ENCODE measurements around the gene MYO1D.
"Not testable (repeated sequence)": the region's sequence is repeated elsewhere in the genome, so short reads cannot be mapped to it uniquely, and the experiment has no call there.

The MYO1D gene

DNA sequence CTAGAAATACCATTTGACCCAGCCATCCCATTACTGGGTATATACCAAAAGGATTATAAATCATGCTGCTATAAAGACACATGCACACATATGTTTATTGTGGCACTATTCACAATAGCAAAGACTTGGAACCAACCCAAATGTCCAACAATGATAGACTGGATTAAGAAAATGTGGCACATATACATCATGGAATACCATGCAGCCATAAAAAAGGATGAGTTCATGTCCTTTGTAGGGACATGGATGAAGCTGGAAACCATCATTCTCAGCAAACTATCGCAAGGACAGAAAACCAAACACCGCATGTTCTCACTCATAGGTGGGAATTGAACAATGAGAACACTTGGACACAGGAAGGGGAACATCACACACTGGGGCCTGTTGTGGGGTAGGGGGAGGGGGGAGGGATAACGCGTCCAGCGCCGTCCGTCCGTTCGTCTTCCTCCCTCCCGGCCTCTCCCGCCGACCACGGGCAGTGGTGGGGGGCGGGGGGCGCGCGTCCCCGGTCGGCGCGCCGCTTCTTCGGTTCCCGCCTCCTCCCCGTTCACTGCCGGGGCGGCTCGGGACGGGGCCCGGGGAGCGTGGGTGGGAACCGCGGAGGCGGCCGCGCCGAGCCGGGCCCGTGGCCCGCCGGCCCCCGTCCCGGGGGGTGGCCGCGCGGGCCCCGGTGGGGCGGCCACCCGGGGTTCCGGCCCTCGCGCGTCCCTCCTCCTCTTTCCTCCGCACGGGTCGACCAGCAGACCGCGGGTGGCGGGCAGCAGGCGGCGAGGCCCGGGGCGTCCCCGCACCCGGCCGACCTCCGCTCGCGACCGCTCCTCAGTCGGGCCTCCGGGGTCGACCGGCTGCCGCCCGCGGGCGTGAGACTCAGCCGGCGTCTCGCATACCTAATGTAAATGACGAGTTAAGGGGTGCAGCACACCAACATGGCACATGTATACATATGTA is 54.7 kb downstream of the MYO1D start:
- in situ Hi-C loops (cut with MboI; ENCODE audit: low sequenced_read_pairs) = not testable (repeated sequence)

DNA sequence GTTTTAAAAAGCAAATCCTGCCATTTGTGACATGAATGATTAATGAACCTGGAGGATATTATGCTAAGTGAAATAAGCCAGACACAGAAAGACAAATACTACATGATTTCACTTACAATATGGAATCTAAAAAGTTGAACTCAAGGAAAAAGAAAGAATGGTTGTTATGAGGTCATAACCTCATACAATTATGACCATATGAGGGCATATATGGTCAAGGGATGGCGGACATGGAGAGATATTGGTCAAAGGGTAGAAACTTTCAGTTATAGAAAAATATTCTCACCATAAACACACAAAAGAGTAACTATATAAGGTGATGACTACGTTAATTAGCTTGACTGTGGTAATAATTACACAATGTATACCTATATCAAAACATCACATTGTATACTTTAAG is 56.5 kb downstream of the MYO1D start:
- in situ Hi-C loops (cut with MboI; ENCODE audit: low sequenced_read_pairs) = no loop called here

DNA sequence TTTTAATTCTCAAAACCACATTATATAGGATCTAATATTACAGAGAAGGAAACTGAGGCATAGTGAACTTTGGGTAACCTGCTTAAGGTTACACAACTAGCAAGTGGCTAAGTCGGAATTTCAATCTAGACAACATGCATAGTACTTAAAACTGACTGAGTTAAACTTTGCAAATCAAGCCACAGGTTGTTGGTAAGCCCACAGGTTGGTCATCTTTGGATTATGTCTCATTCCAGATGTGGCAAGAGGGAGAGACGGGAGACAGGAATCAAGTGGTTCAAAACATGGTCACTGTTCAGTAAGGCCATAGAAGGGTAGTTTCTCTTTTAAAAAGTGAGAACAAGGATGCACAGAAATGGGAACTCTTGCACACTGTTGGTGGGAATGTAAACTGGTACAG is 57.1 kb downstream of the MYO1D start:
- in situ Hi-C loops (cut with MboI; ENCODE audit: low sequenced_read_pairs) = no loop called here

DNA sequence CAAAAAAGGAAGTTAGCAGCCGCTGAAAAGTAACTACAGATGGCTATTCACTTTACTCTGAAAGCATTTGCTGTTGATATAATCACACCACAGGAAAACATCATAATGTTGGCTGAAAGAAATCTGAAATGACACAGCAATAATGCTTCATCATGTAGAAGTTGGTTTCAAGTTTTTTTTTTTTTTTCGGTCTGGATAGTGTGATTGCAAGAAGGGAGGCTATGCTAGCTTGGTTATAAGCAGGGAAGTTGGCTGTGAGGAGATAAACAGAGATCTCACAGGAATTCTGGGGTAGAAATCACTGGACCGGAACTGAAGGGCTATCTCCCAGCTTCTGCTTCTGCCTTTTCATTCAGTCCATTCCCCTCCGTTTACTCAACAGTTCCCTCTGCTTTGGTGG is 57.9 kb downstream of the MYO1D start:
- in situ Hi-C loops (cut with MboI; ENCODE audit: low sequenced_read_pairs) = no loop called here

DNA sequence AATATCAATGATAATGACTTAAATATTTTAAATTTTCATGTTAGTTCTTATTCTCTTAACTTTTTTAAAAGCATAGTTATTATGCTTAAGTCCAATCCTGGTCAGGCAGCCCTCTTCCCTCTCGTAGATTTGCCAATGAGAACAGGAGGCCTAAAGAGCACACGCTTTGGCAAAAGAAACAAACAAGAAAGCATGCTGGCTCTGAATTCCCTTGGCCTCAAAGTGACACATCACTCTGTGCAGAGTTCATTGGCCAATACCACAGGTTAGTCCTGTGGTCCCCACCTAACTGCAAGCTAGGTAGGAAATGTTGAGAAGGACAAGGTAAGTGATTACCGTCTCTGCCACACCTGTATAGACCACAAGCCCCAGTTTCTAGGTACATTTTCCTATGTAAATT is 61.5 kb downstream of the MYO1D start:
- in situ Hi-C loops (cut with MboI; ENCODE audit: low sequenced_read_pairs) = no loop called here

DNA sequence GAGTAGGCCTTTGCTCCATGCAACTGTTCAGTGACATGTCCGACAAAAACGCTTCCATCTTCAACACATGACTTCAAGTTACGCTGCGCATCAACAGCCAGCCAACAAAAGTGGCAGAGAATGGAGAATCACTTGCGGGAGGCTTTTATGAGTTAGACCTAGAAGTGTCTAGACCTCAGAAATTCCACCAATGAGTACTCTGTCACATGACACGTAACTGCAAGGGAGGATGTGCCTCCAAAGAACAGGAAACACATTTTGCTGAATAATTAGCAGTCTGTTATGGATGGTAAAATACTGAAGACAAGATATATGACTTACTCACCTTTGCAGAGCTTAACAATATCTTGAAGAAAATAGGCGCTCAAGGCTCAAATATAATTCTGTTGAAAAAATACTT is 62.1 kb downstream of the MYO1D start:
- in situ Hi-C loops (cut with MboI; ENCODE audit: low sequenced_read_pairs) = no loop called here

DNA sequence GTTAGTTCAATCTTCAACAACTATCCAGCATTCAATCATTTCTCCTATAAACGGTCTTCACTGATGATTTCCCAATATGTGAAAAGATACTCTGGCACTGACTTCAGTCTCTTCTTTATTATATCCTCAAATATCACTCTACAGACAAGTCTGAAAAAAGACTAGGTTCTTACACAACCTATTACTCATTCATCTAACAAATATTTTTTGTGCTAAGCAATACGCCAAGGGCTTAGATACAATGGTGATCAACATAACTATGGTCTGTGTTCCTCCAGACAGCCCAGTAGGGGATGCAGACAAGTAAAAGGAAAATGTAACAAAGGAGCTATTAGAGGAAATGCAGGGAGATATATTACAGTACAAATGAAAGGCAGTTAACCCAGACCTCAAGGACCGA is 63.9 kb downstream of the MYO1D start:
- in situ Hi-C loops (cut with MboI; ENCODE audit: low sequenced_read_pairs) = no loop called here

DNA sequence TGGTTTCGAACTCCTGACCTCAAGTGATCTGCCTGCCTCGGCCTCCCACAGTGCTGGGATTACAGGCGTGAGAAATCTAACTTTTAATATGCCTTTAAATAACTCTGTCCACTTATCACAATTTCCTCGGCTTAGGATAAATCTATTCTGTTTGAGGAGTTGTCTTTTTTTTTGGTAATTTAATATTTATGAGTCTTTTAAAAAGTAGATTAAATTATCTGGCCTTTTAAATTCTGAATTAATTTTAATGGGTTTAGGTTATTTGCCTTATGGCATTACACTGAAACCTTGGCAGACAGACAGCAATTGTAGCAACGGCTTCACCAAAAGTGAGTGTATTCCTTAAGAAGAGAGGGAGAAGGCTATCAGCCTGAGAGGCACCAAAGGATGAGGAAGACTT is 66.2 kb downstream of the MYO1D start:
- in situ Hi-C loops (cut with MboI; ENCODE audit: low sequenced_read_pairs) = no loop called here

DNA sequence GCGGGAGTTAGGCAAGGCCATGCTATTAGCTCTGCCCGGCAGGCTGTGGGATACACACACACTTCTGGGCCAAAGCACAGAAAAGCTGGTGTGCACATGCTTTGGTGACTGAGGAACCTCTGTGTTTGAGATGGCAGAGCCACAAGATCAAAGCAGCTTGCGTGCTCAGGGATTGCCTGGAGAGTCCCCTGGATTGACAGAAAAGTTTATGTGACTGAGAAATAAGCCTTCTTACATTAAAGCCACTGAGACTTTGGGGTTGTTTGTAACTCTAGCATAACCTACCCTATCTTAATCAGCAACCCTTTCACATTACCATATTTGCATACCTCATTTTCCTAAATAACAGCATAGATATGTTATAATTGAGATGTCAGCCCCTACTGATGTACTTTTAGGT is 69.3 kb downstream of the MYO1D start:
- in situ Hi-C loops (cut with MboI; ENCODE audit: low sequenced_read_pairs) = no loop called here

DNA sequence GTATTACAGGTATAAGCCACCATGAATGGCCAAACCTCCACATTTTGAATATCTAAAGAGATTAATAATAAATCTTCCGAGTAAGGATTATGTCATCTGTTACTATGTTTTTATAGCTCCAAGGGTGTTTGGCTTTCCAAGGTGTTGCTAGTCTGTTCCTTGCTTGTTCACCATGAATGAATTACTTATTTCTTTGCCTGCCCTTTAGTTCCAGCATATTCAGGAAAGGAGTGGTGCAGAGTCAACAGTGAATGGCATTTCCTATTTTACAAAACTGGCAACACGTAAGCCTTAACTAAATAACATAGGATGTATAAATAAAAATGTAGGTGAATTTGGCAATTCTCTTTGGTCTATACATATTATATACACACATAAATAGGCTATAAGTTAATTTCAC is 70.3 kb downstream of the MYO1D start:
- in situ Hi-C loops (cut with MboI; ENCODE audit: low sequenced_read_pairs) = no loop called here

DNA sequence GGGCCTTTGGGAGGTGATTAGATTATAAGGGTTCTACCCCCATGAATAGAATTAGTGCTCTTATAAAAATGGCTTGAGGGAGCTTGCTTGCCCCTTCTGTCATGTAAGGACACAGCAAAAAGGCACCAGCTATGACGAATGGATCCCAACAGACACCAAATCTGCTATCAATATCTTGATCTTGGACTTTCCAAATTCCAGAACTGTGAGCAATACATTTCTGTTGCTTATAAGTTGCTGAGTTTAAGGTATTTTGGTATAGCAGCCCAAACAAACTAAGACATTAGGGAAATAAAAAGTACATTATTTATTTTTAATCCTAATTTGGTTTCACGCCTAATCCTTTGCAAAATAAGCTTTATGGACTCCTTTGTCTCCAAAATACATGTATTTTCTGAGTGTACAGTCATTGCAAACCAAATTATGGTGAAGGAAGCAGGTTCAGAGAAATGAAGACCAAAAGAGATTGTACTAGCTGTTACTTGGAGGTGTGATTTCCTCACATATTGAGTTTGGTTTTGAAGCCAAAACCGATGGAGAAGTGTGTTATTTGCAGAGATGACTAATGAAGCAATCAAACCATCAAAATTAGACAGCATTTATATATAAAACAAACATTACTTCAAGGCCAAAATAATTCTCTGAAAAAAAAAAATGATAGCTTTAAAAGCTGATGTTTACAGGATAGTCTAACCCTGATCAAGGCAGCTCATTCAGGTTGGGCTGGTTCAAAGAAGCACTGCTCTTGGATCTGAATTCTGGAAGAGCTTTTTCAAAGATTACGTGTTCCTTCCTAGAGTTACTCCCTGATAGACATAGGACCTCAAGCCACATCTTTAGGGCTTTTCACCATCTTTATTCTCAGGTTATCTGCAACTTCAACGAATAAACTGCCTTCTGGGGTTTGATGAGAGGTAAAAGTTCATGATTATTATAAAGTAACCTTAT is 71.6 kb downstream of the MYO1D start:
- in situ Hi-C loops (cut with MboI; ENCODE audit: low sequenced_read_pairs) = no loop called here

DNA sequence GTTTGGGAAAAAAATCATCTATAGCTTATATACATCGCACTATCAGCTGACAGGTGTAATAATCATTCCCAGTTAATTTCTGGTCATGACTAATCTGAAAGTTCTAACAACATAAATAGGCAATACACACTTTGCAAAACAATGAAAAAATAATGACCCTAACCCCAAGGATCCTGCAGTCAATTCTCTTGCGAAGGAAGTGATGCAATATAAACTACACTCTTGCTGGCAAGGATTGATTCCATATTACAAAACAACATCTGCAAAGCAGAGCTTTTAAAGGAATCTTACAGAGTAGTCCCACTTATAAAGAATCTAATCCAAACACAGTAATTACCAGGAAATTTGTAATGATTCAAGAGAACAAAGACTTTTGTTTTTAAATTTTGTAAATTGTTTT is 73.4 kb downstream of the MYO1D start:
- in situ Hi-C loops (cut with MboI; ENCODE audit: low sequenced_read_pairs) = no loop called here

DNA sequence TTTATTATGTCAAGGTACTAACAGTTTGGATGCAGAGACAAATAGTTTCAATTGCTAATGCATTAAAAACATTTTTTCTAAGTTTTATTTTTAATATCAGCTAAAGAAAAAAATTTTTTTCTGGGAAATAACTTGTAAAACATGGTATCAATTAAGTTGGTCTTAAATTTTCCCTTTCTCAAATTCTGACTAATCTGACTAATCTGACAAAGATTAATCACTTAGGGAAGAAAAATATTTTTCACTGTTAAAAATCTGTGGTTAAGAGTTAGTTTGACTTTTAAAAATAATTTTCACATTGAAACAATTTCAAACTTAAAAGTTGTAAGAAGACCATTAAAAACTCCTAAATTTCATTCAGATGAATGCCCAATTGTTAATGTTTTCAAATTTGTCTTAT is 74.6 kb downstream of the MYO1D start:
- in situ Hi-C loops (cut with MboI; ENCODE audit: low sequenced_read_pairs) = no loop called here

DNA sequence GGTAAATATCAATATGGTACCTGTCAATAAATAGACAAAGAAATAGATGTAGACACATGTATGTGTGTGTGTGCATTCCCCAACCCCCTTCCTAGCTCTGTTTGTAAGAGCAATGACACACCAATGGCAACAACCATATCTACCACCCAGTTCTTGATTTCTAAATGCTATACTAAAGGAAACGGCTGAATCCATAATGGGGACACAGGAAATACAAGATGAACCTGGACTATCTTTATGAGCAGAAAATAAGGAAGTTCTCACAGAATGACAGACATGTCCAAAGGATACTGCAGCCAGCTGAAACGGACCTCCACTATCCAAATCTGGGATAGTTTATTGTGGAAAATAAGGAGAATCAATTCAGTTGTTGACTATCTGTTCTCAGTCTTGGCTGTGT is 75.3 kb downstream of the MYO1D start:
- in situ Hi-C loops (cut with MboI; ENCODE audit: low sequenced_read_pairs) = no loop called here

DNA sequence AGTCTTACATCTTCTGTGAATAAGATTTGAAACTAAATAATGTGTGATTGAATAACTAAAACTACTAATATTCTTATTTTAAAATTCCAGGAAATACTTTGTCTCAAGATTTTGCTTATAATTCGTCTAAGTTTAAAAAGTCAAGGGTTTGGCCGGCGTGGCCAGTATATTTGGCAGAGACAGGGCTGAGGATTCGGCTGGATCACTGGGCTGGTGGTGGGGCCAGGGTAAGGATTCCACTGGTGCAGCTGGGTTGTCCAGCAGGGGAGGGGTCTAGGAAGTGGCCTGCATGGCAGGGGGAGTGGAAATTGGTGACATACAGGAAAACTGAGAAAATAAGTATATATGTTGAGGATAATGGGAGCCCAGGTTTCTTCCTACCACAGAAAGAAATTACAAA is 75.7 kb downstream of the MYO1D start:
- in situ Hi-C loops (cut with MboI; ENCODE audit: low sequenced_read_pairs) = no loop called here

DNA sequence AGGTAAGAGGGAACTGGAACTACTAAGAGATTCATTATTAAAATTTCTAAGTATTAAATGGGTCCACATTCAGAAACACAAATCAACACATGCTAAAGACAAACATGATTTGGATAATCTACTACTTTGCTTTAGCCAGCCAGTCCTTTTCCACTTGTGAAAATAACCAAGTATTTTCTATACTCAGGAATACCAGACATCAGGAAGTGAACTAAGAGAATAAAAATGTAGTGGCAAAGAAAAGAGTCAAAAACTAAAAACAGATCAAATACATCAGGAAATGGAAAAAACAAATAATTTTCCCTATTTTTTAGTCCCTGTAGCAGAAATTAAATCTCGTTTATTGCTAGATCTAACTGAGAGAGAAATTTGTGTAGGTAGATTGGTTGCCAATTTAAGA is 78.0 kb downstream of the MYO1D start:
- in situ Hi-C loops (cut with MboI; ENCODE audit: low sequenced_read_pairs) = no loop called here

DNA sequence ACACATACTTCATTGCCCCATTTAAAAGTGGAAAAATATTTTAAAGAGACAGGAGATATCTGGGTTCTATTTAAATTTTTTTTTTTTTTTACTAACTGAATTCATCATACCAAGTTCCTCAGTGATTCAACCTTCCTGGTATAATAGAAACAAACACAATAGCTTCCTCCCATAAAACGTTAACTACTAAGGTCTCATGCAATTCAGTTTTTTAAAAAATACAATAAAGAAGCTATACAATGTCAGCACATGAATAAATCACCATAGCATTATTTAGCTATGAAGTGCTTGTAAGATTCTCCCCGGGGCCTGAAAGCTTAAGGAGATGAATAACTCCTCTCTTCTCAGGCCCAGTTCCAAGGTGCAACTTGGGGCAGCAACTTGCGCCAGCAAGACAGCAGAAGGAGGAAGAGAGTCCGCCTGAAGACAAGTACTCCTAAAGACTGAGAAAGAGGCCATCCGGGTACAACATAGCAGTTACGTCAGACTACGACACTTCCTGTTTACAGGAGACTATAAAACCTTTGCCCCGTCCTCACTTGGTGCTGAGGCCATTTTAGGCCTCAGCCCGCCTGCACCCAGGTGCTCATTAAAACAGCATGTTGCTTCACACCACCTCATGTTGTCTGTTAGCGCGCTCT is 81.5 kb downstream of the MYO1D start:
- in situ Hi-C loops (cut with MboI; ENCODE audit: low sequenced_read_pairs) = no loop called here

DNA sequence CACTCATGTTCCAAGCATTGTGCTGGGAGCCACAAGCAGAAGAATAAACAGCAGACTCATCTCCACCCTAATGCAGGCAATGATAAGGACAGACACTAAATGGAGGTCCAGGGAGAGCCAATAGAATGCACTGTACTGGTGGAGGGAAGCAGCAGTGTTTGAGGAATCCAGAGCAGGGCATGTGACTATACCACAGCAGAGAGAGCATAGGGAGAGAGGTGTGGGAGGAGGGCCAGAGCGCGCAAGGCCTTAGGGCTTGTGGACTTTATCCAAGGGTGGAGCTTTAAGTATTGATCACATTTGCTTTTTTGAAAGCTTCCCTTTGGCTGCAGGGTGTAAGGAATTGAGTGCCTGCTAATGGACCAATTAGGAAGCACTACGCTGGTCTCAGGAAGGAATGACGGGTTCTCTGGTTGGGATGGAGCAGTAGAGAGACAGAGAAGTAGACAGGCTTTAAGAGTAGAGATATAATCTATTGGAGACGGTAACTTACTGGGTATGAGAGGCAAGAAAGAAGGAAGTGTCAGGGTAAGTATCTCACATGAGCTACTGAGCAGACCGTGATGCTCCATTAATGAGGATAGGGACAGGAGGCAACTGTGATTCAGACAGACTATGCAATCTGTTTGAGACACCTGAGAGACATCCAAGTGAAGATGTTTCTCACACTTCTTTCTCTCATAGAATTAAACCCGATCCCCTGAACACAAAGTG is 82.2 kb downstream of the MYO1D start:
- in situ Hi-C loops (cut with MboI; ENCODE audit: low sequenced_read_pairs) = no loop called here

DNA sequence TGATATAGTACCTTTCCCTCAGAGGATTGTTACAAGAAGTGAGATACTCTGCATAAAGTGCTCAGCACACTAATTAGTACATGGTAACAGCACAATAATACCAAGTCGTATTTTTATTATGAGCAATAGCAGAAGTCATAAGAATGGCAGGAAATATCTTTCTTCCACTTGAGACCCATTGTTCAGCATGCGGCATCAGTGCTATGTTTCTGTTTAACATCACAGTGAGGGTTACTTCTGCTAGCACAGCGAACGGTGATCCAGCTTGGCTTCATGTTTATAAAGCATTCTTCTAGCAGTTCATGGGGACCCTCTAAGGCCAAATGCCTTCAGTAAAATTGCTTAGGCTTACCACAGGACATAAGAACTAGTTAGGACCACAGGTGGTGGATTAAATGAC is 83.1 kb downstream of the MYO1D start:
- in situ Hi-C loops (cut with MboI; ENCODE audit: low sequenced_read_pairs) = no loop called here

DNA sequence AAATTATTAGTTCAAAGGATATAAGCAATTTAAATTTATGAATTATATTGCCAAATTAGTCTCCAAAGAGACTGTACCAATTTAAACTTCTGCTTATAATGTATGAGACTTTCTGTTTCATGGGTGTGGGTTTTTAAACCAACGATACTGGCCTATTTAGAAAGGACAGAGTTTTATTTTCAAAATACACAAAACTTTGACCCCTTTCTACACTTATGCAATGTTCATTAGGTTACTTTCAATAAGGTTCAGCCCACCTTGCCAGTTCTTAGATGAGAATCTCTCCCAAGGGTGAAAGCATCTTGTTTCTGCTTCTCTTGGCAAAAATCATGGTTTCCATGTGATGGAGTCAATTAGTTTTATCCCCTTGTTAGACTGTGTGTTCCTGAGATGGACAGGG is 84.7 kb downstream of the MYO1D start:
- in situ Hi-C loops (cut with MboI; ENCODE audit: low sequenced_read_pairs) = no loop called here

DNA sequence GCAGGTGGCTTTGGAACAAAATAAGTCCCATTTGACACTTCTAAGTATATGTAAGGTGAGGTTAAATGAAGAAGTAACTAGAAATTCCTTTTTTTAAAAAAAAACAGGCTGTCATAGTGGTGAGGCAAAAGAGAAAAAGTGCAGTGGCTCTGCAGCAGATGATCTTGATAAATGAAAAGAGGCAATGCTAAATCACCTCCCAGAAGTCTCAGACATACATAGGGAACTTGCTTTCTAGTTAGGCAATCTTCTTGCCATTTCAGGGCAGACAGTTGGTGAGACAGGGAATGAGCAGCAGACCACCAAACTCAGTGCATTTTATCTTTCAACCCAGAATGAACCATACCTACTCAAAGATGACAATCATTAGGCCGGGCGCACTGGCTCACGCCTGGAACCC is 90.8 kb downstream of the MYO1D start:
- in situ Hi-C loops (cut with MboI; ENCODE audit: low sequenced_read_pairs) = loop anchor here (10.0 kb wide), 1 partner anchor 149 kb away; no protein-coding TSS in a partner anchor

All from HL-60/S4 treated with phorbol 12-myristate 13-acetate at 8.2 ng/mL for 4 days and 3 days (cell line).